Stimulated activated naive CD8-positive, alpha-beta T cell treated with anti-CD3 and anti-CD28 coated beads, Interleukin-15, Interleukin-2, amounts not matched to agents 100 U/mL and 50 U/mL, for 24 hours (primary cell): ENCODE results near the gene HIBADH.

Source experiments
- ATAC-seq: fragments of 150-1000 bp; cut with Tn5 transposase; one replicate; pipeline ENCODE4 v1.10.0; 2021
- DNase-seq: peaks from one replicate; pipeline ENCODE4 v3.0.0; 2021

Gene HIBADH

GRCh38 chr7:27491534-27491933, 171.1 kb downstream of the HIBADH start:
- ATAC-seq (no peak), DNase-seq (no peak)

GRCh38 chr7:27487509-27487908, 175.2 kb downstream of the HIBADH start:
- no peak for DNase-seq
- no peak for ATAC-seq

GRCh38 chr7:27484451-27484850, 178.2 kb downstream of the HIBADH start:
- no peak for DNase-seq
- no peak for ATAC-seq

GRCh38 chr7:27482219-27482618, 180.5 kb downstream of the HIBADH start:
- DNase-seq = no peak
- ATAC-seq = no peak

GRCh38 chr7:27478556-27478955, 184.1 kb downstream of the HIBADH start:
- no peak for ATAC-seq

GRCh38 chr7:27478084-27478483, 184.6 kb downstream of the HIBADH start:
- ATAC-seq (no peak), DNase-seq (no peak)

More at GRCh38 chr7:27478556-27478955, 184.1 kb downstream of the HIBADH start:
- no peak for DNase-seq

- no peak for ATAC-seq
Observed at GRCh38 chr7:27476493-27476892, 186.2 kb downstream of the HIBADH start.

More at GRCh38 chr7:27476493-27476892, 186.2 kb downstream of the HIBADH start:
- no peak for DNase-seq
